A549 treated with CpdA at 1 μM for 4 hours (cell line): Measurements from ENCODE around the gene CEACAM19. TPM values are rescaled to one million over a fixed set of nuclear protein-coding genes. Genes with fewer than 3 reads are reported as not detected.

Experiments used
- total RNA-seq: library from RNA; stranded (reverse); fragments of 200-300 nt; extraction: Qiagen RNA extraction; gene quantifications from 5 replicates; pipeline ENCODE4 v1.2.3, GENCODE V29; 2022; ENCODE audit warnings: low read depth

Gene CEACAM19
- 8.2 to 12.9 TPM (median 9.6 TPM) in 5 replicates for total RNA-seq

GRCh38 chr19:44671400-44671799 lies at the start of gene CEACAM19:
CEACAM19 (plus strand) TSS chr19:44671482; CDS start chr19:44671932, 450 bp downstream.

GRCh38 chr19:44643605-44644401 lies 27.5 kb upstream of the CEACAM19 start, which contains the start of gene PVR:
PVR (plus strand) TSS chr19:44643910; CDS start chr19:44644097, 187 bp downstream.

GRCh38 chr19:44698492-44699201 lies 27.4 kb downstream of the CEACAM19 start, which contains the start of gene CEACAM16:
CEACAM16 (plus strand) TSS chr19:44699151; CDS start chr19:44701457, 2,306 bp downstream.

Other genes starting within 250 kb of the CEACAM19 start
- gene ZNF229, start 223.0 kb upstream of the CEACAM19 start, total RNA-seq: 2.0 to 4.3 TPM (median 2.6 TPM) in 5 replicates
- gene ZNF180, start 171.0 kb upstream of the CEACAM19 start, total RNA-seq: 7.7 to 10.4 TPM (median 8.6 TPM) in 5 replicates
- 0.08 TPM in 1 of 5 replicates, not detected in the others for gene CEACAM20, start 141.8 kb upstream of the CEACAM19 start, total RNA-seq
- gene IGSF23, start 57.9 kb upstream of the CEACAM19 start, total RNA-seq: 0.31 to 0.59 TPM (median 0.38 TPM) in 5 replicates
- 103 to 119 TPM (median 115 TPM) in 5 replicates for gene PVR, start 27.6 kb upstream of the CEACAM19 start, total RNA-seq
- 0.08 to 0.23 TPM (median 0.11 TPM) in 3 of 5 replicates, not detected in the others for gene CEACAM16, start 27.7 kb downstream of the CEACAM19 start, total RNA-seq
- 61.9 to 130 TPM (median 107 TPM) in 5 replicates for gene BCL3, start 77.2 kb downstream of the CEACAM19 start, total RNA-seq
- gene CBLC, start 106.4 kb downstream of the CEACAM19 start, total RNA-seq: not detected in 5 replicates
- 62.9 to 86.9 TPM (median 77.5 TPM) in 5 replicates for gene BCAM, start 137.6 kb downstream of the CEACAM19 start, total RNA-seq
- 71.2 to 91.2 TPM (median 84.6 TPM) in 5 replicates for gene NECTIN2, start 174.8 kb downstream of the CEACAM19 start, total RNA-seq
- gene TOMM40, start 219.8 kb downstream of the CEACAM19 start, total RNA-seq: 183 to 271 TPM (median 260 TPM) in 5 replicates
- 11.0 to 19.4 TPM (median 15.3 TPM) in 5 replicates for gene APOE, start 234.3 kb downstream of the CEACAM19 start, total RNA-seq
- 110 to 130 TPM (median 116 TPM) in 5 replicates for gene APOC1, start 243.1 kb downstream of the CEACAM19 start, total RNA-seq